ENCODE measurements around the gene SIGLEC5.

Gene SIGLEC5

GRCh38 chr19:51587264-51588191 is 42.7 kb downstream of the SIGLEC5 start:
- DNase-seq, result no peak

DNA sequence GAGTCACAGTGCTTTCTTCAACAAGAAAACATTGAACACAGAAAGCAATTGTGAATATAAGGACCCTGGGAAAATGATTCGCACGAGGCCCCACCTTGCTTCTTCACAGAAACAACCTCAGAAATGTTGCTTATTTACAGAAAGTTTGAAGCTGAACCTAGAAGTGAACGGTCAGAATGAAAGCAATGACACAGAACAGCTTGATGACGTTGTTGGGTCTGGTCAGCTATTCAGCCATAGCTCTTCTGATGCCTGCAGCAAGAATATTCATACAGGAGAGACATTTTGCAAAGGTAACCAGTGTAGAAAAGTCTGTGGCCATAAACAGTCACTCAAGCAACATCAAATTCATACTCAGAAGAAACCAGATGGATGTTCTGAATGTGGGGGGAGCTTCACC is 43.4 kb downstream of the SIGLEC5 start:
- DNase-seq, result no peak

DNA sequence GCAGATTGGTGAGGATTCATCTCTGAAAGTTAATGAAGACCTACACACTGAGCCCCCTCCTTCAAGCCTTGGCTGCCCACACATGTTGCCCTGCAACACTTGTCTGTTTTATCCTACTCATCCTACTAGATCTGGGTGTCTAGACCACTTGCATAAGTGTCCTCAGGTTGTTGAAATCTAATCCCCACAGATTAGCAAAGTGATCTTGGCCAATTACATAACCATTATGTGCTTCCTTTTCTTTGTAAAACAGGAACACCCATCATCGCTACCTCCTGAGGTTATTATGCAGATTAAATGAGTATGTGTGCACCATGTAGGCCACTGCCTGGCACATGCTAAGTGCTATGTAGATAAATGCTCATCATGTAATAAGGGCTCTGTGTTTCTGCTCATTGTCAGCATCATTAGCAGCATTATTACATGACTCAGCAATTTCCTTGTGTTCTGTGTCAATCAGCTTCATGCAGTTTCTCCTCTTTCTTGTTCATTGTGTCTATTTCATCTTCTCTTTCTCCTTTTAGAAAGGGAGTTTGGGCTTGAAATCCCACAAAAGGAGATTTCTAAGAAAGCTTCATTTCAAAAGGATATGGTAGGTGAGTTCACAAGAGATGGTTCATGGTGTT is 44.0 kb downstream of the SIGLEC5 start:
- DNase-seq, result no peak

DNA sequence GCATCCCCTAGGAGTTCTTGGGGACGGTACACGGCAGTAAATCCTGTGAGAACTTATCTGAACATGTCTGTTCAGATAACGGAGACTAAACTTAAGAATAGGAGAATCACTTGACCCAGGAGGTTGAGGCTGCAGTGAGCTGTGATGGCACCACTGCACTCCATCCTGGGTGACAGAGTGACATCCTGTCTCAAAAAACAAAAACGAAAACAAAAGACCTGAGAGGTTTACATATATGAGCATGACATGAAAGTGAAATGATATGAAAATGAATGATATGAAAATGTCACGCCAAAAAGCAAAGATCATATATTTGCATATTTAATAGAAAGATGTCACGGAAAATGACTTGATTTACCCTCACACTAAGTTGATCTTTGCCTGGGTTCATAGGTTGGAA is 53.4 kb downstream of the SIGLEC5 start:
- no peak for DNase-seq

- DNase-seq, result no peak
Measured at GRCh38 chr19:51573331-51573730, 56.9 kb downstream of the SIGLEC5 start.

DNA sequence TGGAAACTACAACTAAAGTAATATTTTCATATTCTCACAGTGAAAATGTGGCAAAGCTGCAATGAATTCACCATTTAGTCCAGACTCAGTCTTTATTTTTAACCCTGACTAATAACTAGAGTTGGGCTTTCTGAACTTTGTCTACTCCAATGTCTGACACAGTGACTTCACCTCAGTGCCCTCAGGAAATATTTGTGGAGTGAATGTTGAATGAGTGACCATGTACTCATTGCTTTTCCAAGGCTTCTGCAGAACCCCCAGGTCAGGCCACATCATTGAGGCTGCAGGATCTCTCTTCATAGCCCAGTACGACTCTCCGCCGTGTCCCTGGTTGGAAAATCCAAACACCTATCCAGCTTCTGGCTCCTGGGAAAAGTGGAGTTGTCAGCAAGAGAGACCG is 57.3 kb downstream of the SIGLEC5 start:
- DNase-seq, result no peak

DNA sequence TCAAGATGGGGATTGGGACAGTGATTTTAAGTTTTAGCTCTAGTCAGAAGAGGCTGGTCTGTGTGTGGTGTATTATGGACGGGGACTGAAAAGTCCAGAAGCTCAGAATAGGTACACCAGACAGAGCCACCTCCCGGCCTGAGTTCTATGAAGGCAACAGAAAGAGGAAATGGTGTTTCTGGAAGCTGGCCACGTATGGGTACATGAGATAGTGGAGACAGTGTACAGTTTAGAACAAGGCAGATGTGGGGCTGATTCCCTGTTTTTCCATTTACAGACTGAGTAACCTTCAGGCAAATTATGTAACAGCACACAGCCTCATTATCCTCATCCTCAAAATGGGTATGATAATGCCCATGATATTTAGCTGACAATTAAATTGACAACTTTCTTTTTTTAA is 57.8 kb downstream of the SIGLEC5 start:
- DNase-seq, result no peak

DNA sequence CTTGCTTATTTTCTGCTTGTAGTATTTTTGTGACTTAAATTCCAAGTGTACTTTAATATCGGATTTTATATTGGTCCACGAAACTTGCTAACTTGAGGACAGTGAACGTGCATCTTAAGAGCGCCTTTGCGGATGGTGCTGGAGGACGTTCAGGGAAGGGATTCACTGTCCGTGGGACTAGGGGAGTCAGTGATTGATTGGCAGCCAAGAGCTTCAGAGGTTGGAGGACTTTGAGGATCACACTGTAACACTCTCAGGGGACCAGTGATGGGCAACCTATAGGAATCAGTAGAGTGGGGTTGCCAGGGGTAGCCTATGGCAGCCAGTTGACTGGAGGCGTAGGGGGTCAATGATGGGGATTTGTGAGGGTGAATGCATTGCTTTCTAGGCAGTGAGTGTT is 58.6 kb downstream of the SIGLEC5 start:
- no peak for DNase-seq

- DNase-seq, result peak; percentile 71
Measured at GRCh38 chr19:51570962-51571575, 59.1 kb downstream of the SIGLEC5 start, which contains the start of gene ZNF175. ZNF175 (plus strand) TSS chr19:51571283; CDS start chr19:51573330, 2,047 bp downstream.

GRCh38 chr19:51568456-51568855 is 61.7 kb downstream of the SIGLEC5 start:
- no peak for DNase-seq

DNA sequence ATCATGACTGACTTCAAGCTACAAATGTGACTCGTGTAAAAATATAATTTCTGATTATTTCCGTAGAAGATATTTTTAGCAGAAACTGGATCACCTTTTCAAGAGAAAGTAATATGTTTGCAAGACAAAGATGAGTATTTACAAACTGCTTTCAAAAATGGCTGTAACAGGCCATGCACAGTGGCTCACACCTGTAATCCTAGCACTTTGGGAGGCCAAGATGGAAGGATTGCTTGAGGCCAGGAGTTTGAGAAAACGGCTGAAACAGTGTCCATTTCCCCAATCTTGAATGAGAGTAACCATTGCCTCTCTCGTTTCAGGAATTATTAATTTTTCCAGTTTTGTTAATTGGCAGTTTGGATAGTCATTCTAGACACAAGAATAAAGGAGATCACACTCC is 62.6 kb downstream of the SIGLEC5 start:
- DNase-seq, result no peak

DNA sequence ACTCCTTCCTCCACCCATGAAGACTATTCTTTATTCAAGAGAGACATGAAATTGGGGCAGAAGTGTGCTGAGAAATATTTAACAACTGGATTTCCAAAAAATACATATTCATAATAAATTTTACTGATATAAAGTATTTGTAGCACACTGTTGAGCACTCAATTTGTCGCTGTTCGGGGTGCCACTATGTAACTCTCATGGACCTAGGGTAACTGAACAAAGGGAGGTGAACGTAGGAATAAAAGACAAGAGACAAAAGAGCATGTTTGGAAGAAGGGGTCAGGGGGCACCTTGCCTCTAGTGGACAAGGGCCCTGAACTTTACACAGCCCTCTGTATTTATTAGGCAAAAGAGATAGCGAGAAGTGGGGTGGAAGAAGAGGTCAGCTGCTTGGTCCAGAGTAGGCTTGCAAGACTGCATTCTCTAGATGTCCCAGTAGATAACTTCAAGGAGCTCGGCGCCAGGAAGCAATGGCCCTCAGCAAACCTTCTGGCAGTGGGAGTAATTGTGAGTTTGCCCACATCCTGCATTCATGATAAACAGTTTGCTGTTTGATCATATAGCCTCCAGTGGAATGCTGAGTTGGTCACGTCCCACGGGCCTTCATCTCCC is 63.6 kb downstream of the SIGLEC5 start:
- DNase-seq, result no peak

- no peak for DNase-seq
Measured at GRCh38 chr19:51565583-51565982, 64.6 kb downstream of the SIGLEC5 start.

- no peak for DNase-seq
Measured at GRCh38 chr19:51564791-51565190, 65.4 kb downstream of the SIGLEC5 start.

All from NCI-H1417 treated with DMSO at 0.1 percent for 48 hours (cell line).